ENCODE measurements around the gene CYP4F22.
A peak's percentile ranks its signal among the peaks of the same experiment; 100 is the strongest.
"Not testable (repeated sequence)": the region's sequence is repeated elsewhere in the genome, so short reads cannot be mapped to it uniquely, and the experiment has no call there.

CYP4F22 gene

DNA sequence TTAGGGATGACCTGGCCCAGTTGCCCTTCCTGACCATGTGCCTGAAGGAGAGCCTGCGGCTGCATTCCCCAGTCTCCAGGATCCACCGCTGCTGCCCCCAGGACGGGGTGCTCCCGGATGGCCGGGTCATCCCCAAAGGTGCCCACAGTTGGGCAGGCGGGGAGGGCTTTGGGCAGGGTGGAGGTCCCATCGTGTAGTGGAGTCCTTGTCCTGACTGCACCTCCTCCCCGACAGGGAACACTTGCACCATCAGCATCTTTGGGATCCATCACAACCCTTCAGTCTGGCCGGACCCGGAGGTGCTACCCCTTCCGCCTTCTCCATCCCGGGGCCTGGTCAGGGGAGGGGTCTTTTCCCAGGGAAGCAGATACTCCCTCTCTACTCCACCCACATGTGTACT, 75.0 kb downstream of the CYP4F22 start:
- DNase-seq, result no peak

- no peak for DNase-seq
Observed at GRCh38 chr19:15584095-15584494, 75.8 kb downstream of the CYP4F22 start.

GRCh38 chr19:15584541-15585115, 76.3 kb downstream of the CYP4F22 start:
- DNase-seq, result peak; percentile 86

DNA sequence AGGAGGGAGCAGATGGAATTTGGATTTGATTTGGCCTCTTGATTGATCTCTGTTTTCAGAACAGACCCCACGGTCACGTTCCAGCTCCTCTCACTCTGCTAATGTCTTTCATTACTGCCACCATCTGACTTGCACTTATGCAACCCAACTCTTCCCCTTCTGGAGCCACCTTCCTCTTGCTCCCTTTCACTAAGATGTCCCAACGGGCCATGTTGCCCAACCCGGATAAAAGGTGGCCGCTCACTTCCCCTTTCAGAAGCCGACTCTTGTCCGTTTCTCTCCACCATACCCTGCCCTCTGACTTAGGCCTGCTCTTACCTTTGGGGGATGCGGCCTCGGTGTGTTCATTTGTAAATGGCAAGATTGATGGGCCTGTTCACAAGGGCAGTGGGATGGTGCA, 79.3 kb downstream of the CYP4F22 start:
- DNase-seq, result no peak

- no peak for DNase-seq
Observed at GRCh38 chr19:15588265-15588664, 79.9 kb downstream of the CYP4F22 start.

DNA sequence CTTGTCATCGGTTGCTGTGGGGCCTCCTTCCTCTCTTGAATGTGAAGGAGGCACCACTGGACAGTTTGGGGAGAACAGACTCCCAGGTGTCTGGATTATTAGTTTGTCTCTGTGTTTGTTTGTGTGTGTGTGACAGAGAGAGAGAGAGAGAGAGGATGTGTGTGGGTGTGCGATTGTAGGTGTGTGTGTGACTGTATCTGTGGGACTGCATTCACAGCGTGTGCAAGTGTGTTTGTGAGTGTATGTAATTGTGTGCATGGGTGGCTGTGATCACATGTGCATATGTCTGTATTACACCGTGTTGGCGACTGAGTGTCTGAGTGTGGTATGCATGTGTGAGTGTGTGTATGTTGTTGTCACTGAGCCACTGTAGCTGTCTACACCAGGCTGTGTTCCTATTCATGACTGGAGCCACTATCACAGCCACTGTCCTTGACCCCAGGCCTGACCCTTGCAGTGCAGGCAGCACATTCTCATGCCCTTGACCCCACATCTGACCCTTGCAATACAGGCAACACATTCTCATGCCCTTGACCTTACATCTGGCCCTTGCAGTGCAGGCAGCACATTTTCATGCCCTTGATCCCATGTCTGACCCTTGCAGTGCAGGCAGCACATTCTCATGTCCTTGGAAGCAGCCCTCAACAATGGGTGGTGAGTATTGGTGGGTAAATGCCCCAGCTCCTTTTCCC, 81.6 kb downstream of the CYP4F22 start:
- DNase-seq, result no peak

DNA sequence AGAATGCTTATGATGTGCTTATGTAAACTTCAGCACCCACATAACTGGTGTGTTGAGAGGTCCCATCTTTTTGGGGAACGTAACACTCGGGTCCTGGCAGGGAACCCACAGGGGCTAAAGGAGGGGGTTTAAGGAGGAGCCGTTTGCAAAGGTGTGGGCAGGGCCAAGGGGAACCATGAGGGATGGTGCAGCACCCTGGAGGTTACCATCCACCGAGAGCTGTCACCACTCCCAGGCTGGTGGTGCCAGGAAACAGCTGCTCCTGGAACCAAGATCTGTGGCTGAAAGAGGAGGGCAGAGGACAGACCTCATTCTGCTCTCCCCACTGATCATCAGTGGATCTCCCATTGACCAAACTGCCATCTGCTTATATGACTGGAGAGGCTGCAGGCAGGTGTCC, 83.5 kb downstream of the CYP4F22 start:
- DNase-seq, result no peak

DNA sequence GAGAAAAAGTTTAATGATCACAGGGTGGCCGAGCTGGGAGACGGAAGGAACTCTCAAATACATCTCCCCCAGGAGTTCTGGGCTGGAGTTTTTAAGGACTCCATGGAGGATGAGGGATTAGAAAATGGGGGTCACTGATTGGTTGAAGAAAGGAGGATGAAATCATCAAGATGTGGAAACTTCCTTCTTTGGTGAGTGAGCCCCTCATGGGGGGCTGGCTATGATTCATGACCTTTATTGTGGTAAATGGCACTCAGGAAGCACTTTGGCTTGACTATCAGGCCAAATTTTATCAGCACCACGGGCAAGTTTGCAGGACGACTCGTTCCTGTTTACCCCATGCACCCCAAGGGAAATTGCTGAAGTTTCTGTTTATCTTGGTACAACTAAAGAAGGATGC, 84.2 kb downstream of the CYP4F22 start:
- not testable (repeated sequence) for DNase-seq

- DNase-seq, result not testable (repeated sequence)
Observed at GRCh38 chr19:15593766-15594165, 85.4 kb downstream of the CYP4F22 start.

GRCh38 chr19:15595069-15595468, 86.7 kb downstream of the CYP4F22 start:
- no peak for DNase-seq

All from retina (tissue), 1 donor.